GM12874 (cell line): ENCODE data around the gene RNF7.

Experiments used
- CTCF ChIP-seq: IDR thresholded peaks from 2 replicates; pipeline ENCODE4 v1.5.1; 2011; ENCODE audit warnings: low read depth, mild to moderate bottlenecking, control low read depth, low read length, moderate library complexity; ENCODE audit not compliant: insufficient read depth

RNF7 gene

GRCh38 chr3:141725036-141725435 is 13.1 kb upstream of the RNF7 start:
- TF ChIP-seq CTCF: no peak

DNA sequence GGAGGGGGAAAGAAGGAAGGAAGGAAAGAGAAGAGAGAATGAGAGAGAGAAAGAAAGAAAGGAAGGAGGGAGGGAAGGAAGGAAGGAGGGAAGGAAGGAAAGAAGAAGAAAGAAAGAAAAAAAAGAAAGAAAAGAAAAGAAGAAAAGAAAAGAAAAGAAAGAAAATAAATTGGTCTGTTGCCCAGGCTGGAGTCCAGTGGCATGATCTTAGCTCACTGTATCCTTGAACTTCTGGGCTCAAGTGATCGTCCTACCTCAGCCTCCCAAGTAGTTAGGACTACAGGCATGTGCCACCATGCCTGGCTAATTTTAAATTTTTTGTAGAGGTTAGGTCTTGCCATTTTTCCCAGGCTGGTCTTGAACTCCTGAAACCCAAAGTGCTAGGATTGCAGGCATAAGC is 11.6 kb upstream of the RNF7 start:
- TF ChIP-seq CTCF: no peak

DNA sequence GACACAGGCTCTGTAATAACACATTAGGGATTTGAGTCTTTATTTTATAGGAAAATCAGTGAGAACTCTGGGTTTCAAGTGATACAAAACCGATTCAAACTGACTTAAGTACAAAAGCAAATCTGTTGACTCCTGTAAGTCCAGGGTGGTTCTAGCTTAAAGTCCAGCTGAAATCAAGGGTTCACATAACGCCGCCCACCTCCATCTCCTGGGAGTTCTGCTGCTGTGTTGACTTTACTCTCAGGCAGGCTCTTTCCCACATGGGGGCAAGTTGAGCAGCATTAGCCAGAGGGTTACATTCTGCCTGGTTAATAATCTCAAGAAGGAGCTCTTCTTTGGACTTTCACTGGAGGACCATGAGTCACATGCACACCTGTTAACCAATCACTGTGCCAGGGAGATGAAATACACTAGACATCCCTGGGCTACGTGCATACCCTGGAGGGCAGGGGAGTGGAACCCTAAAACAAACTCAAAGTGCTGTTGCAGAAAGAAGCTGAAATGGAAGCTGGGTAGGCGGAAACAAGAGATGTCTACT is 9.7 kb upstream of the RNF7 start:
- no peak for TF ChIP-seq CTCF

- TF ChIP-seq CTCF: no peak
Measured at GRCh38 chr3:141729240-141729639, 8.9 kb upstream of the RNF7 start.

DNA sequence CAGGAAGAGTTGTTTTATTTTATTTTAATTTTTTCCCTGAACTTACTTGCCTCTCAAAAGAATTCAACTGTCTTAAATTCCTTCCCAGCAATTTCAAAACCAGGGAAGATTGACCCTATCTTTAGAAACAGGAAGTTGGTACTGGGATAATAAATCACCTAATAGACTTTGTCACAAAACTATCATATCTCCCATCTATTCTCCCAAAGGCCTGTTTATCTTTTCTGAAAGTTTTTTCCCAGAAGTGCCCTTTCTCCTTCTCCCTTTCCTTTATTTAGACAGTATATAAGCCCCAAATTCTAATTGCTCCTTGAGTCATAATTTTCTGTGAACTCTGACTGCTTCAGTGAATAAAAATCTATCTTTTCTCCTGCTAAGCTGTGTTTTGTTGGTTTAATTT is 2.9 kb upstream of the RNF7 start:
- TF ChIP-seq CTCF: no peak

DNA sequence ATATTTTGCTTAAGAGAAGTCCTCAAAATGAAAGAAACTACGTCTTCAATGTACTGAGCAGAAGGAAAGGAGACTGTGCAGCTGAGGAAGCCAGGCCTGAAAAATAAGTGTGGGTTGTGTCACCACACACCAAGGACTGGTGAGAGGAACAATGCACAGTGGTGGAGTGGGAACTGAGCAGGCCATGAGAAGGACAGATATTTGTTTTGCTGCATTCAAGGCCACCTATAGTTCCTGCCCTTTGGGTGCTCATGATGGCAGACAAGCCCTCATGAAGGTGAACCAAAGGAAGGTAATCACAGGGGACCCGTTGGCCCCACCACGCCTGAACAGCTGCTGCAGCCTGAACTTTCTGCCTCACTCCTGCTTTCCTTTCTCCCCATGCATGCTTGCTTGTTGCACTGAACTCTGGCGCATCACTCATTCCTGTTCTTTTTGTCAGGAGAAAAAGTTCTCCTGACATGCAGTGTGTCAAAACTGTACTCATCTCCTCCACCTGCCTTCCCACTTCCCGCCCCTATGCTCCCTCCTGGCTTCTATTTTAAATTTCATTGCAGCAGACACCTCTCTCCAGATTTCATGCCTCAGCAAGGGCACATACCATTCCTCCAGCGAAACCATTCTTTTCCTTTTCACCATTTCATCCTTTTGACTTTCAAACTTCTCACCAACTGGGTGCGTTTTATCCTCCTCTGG is 2.2 kb upstream of the RNF7 start:
- no peak for TF ChIP-seq CTCF

GRCh38 chr3:141737093-141737492 is 1.0 kb upstream of the RNF7 start:
- TF ChIP-seq CTCF: no peak
